OCI-LY7 (cell line): Measurements from ENCODE around the gene CDKAL1. TPM values are rescaled to one million over a fixed set of nuclear protein-coding genes. Genes with fewer than 3 reads are reported as not detected.

Experiments used
- BruUV-seq: library from RNA; stranded (reverse); fragments of 400-500 nt; replicated peaks from 2 replicates; lab custom pipeline; 2021; lab: Mats Ljungman, UMichigan
- CTCF ChIA-PET: fragments of 300-600 bp; sonication (Branson Sonifier 250); formaldehyde crosslinking; loops from one replicate; lab custom pipeline; 2022; ENCODE audit warnings: antibody characterized with exemption; ENCODE audit not compliant: unreplicated experiment; lab: Charles Lee
- POLR2A ChIA-PET: fragments of 300-600 bp; sonication (Branson Sonifier 250); formaldehyde crosslinking; loops from one replicate; lab custom pipeline; 2022; ENCODE audit warnings: antibody characterized with exemption; lab: Charles Lee
- DNase-seq: peaks from one replicate; pipeline ENCODE4 v3.0.0-alpha.2; 2015; ENCODE audit warnings: low spot score
- H2AFZ ChIP-seq: fragments of 200-600 bp; sonication (generic), shearing (Covaris generic); 2 replicates; pipeline ENCODE4 v1.6.1; 2014; ENCODE audit warnings: mild to moderate bottlenecking, antibody characterized with exemption, low read length, moderate library complexity
- H3K27ac ChIP-seq: fragments of 200-600 bp; sonication (generic); 2 replicates; pipeline ENCODE4 v1.5.1; 2014; ENCODE audit warnings: mixed run types, low read depth, mild to moderate bottlenecking, moderate library complexity, low read length, inconsistent platforms; ENCODE audit not compliant: poor library complexity, severe bottlenecking
- H3K36me3 ChIP-seq: fragments of 200-600 bp; sonication (generic); 2 replicates; pipeline ENCODE4 v1.6.1; 2014; ENCODE audit warnings: mild to moderate bottlenecking, antibody characterized with exemption, low read length, moderate library complexity, mixed read lengths; ENCODE audit not compliant: insufficient read depth
- H3K4me1 ChIP-seq: fragments of 200-600 bp; sonication (generic); 2 replicates; pipeline ENCODE4 v1.5.1; 2014; ENCODE audit warnings: mild to moderate bottlenecking, low read length; ENCODE audit not compliant: insufficient read depth, poor library complexity, severe bottlenecking
- H3K4me2 ChIP-seq: fragments of 200-600 bp; sonication (generic); 2 replicates; pipeline ENCODE4 v1.6.1; 2014; ENCODE audit warnings: mild to moderate bottlenecking, low read length
- H3K4me3 ChIP-seq: fragments of 200-600 bp; sonication (generic); 2 replicates; pipeline ENCODE4 v1.5.1; 2014; ENCODE audit warnings: mild to moderate bottlenecking, low read depth, low read length; ENCODE audit not compliant: poor library complexity, severe bottlenecking
- H3K79me2 ChIP-seq: fragments of 200-600 bp; sonication (generic); 2 replicates; pipeline ENCODE4 v1.6.1; 2016; ENCODE audit warnings: low read depth, mild to moderate bottlenecking, low read length, moderate library complexity, mixed read lengths; ENCODE audit not compliant: insufficient read depth
- H3K9me2 ChIP-seq: fragments of 200-600 bp; sonication (generic); 2 replicates; pipeline ENCODE4 v1.6.1; 2016; ENCODE audit warnings: mild to moderate bottlenecking, low read length, mixed read lengths; ENCODE audit not compliant: insufficient read depth
- H3K9me3 ChIP-seq: fragments of 200-600 bp; sonication (generic); 2 replicates; pipeline ENCODE4 v1.6.1; 2014; ENCODE audit warnings: mild to moderate bottlenecking, mixed run types, low read length, mixed read lengths
- H4K20me1 ChIP-seq: fragments of 200-600 bp; sonication (generic); 2 replicates; pipeline ENCODE4 v1.6.1; 2014; ENCODE audit warnings: mild to moderate bottlenecking, antibody characterized with exemption, low read length, moderate library complexity, mixed read lengths; ENCODE audit not compliant: insufficient read depth
- CTCF ChIP-seq: fragments of 200-600 bp; sonication (generic); conservative IDR thresholded peaks from 2 replicates; pipeline ENCODE4 v1.5.1; 2014; ENCODE audit warnings: mild to moderate bottlenecking, antibody characterized with exemption, low read length, moderate library complexity, mixed read lengths
- EZH2phosphoT487 ChIP-seq: fragments of 200-600 bp; sonication (generic); IDR thresholded peaks from 2 replicates; pipeline ENCODE4 v1.6.1; 2018; ENCODE audit warnings: low read depth, borderline replicate concordance, mild to moderate bottlenecking, mixed run types, antibody characterized with exemption, low read length, moderate library complexity, mixed read lengths
- intact Hi-C: fragments of 100-400 bp; cut with micrococcal nuclease; formaldehyde crosslinking; loops from one replicate; pipeline ENCODE4 v1.10.0; 2022; ENCODE audit not compliant: unreplicated experiment
- total RNA-seq, 2 experiments: library from RNA; depleted of rRNA in 1 of 2; stranded (reverse); fragments of >200 nt in 1 of 2; shearing (Covaris generic) in 1 of 2; gene quantifications; 2 replicates each; pipeline ENCODE4 v1.2.3, GENCODE V29; 2014 to 2022

CDKAL1 gene
- total RNA-seq, 2 experiments from 2014 or later = 19.9 to 21.1 TPM

- Histone ChIP-seq H3K4me2 (no peak overlapping the region), H3K4me3 (no peak overlapping the region), H3K9me2 (no peaks in the 10 kb centered on the region), H3K9me3 (no peaks in the 10 kb centered on the region), H3K36me3 (no peaks in the 10 kb centered on the region), H3K4me1 (no peaks in the 10 kb centered on the region), H4K20me1 (no peaks in the 10 kb centered on the region), H3K27ac (no peak overlapping the region), H2AFZ (no peak overlapping the region), H3K79me2 (no peaks in the 10 kb centered on the region)
- intact Hi-C loops = no loop called here
- BruUV-seq = no TSS peak
- no peak for TF ChIP-seq EZH2phosphoT487
- no peak for TF ChIP-seq CTCF
- ChIA-PET POLR2A (no interaction called here), CTCF (no interaction called here)
- no peak for DNase-seq
These were observed 268.3 kb downstream of the CDKAL1 start for GRCh38 chr6:20802596-20802995.

GRCh38 chr6:20805021-20805420 lies 270.8 kb downstream of the CDKAL1 start:
- H3K4me1 ChIP-seq = no peaks in the 10 kb centered on the region
- no peak overlapping the region for H3K4me2 ChIP-seq
- BruUV-seq = no TSS peak
- POLR2A ChIA-PET = no interaction called here
- no peak for DNase-seq
- TF ChIP-seq EZH2phosphoT487 (no peak), CTCF (no peak)
- no peaks in the 10 kb centered on the region for H3K79me2 ChIP-seq
- H3K27ac ChIP-seq = no peak overlapping the region
- intact Hi-C loops = no loop called here
- no peak overlapping the region for H2AFZ ChIP-seq
- no peaks in the 10 kb centered on the region for H3K36me3 ChIP-seq
- H3K4me3 ChIP-seq = no peak overlapping the region
- no peaks in the 10 kb centered on the region for H4K20me1 ChIP-seq
- H3K9me2 ChIP-seq = no peaks in the 10 kb centered on the region
- CTCF ChIA-PET = no interaction called here
- no peaks in the 10 kb centered on the region for H3K9me3 ChIP-seq

GRCh38 chr6:20806669-20807068 lies 272.4 kb downstream of the CDKAL1 start:
- ChIA-PET CTCF (no interaction called here), POLR2A (interaction anchor here (0.6 to 0.7 kb wide), 4 partner anchors 42 to 726 kb away, joined by 3 to 4 read pairs (median 4); no protein-coding TSS in a partner anchor)
- Histone ChIP-seq H3K36me3 (no peaks in the 10 kb centered on the region), H3K4me1 (no peaks in the 10 kb centered on the region), H4K20me1 (no peaks in the 10 kb centered on the region), H3K9me3 (no peaks in the 10 kb centered on the region), H3K4me2 (no peak overlapping the region), H2AFZ (no peak overlapping the region), H3K27ac (no peak overlapping the region), H3K9me2 (no peaks in the 10 kb centered on the region), H3K4me3 (no peak overlapping the region), H3K79me2 (no peaks in the 10 kb centered on the region)
- intact Hi-C loops = no loop called here
- TF ChIP-seq EZH2phosphoT487 (no peak), CTCF (no peak)
- DNase-seq = no peak
- BruUV-seq = no TSS peak
